K562 (cell line): ENCODE results near the gene CTPS1. TPM values are rescaled to one million over a fixed set of nuclear protein-coding genes. Genes with fewer than 3 reads are reported as not detected.

Experiments used
- ARID1B ChIP-seq: fragments of 450-650 bp; IDR thresholded peaks from 2 replicates; pipeline ENCODE4 v1.6.1; 2016; ENCODE audit warnings: antibody characterized with exemption, mild to moderate bottlenecking, inconsistent platforms
- FOXA3 ChIP-seq, 2 experiments: fragments of 450-650 bp in 1 of 2; sonication (generic) in 1 of 2; formaldehyde crosslinking; IDR thresholded peaks in 1 of 2; conservative IDR thresholded peaks in 1 of 2; 2 replicates each; pipeline versions ENCODE4 v1.4.0 to v1.8.0; 2020 to 2022; ENCODE audit warnings: mild to moderate bottlenecking in 2 of 2, missing genetic modification reagents in 1 of 2
- ILF3 ChIP-seq: fragments of 450-650 bp; IDR thresholded peaks from 2 replicates; pipeline ENCODE4 v1.6.1; 2018; ENCODE audit warnings: antibody characterized with exemption, mild to moderate bottlenecking, moderate library complexity, borderline replicate concordance
- KDM2B ChIP-seq: fragments of 250-450 bp; sonication (Bioruptor Pico); IDR thresholded peaks from 2 replicates; pipeline ENCODE4 v1.8.0; 2021; ENCODE audit warnings: mild to moderate bottlenecking, moderate library complexity
- MNT ChIP-seq, 2 experiments: fragments of 450-650 bp; conservative IDR thresholded peaks; 2 replicates each; pipeline ENCODE4 v1.6.1; 2017; ENCODE audit warnings: mild to moderate bottlenecking in 2 of 2, moderate library complexity in 2 of 2
- NONO ChIP-seq, 2 experiments: fragments of 200-400 bp in 1 of 2; fragments of 450-650 bp in 1 of 2; formaldehyde crosslinking in 1 of 2; IDR thresholded peaks; 2 replicates each; pipeline ENCODE4 v1.6.1; 2017; ENCODE audit warnings: low read depth in 2 of 2, mild to moderate bottlenecking in 2 of 2, moderate library complexity in 2 of 2, low read length in 1 of 2
- PRMT5 ChIP-seq: sonication (generic); formaldehyde crosslinking; IDR thresholded peaks from 2 replicates; pipeline ENCODE4 v1.5.0; 2020; ENCODE audit warnings: missing genetic modification reagents
- TCF3 ChIP-seq: sonication (generic); formaldehyde crosslinking; IDR thresholded peaks from 2 replicates; pipeline ENCODE4 v1.4.0; 2020; ENCODE audit warnings: mild to moderate bottlenecking, missing genetic modification reagents
- ZNF398 ChIP-seq: fragments of 250-450 bp; sonication (Bioruptor Pico); IDR thresholded peaks from 2 replicates; pipeline ENCODE4 v1.8.0; 2021; ENCODE audit warnings: moderate library complexity, mild to moderate bottlenecking, inconsistent platforms
- polyA plus RNA-seq, 8 experiments: library from polyadenylated mRNA; depleted of rRNA in 4 of 8; stranded (reverse) in 5 of 8; unstranded in 3 of 8; fragments of >200 nt; fragmentation: Nextera tagmentation in 2 of 8; fragmentation: Illumina TruSeq in 1 of 8; extraction: Ambion mirVana in 2 of 8; extraction: Trizol in 1 of 8; gene quantifications; 2 replicates each; pipeline versions ENCODE4 v1.2.1 to v1.2.3, GENCODE V29; 2011 to 2014; ENCODE audit warnings: inconsistent platforms in 1 of 8, missing spikeins in 1 of 8
- total RNA-seq, 7 experiments: library from RNA; depleted of rRNA in 6 of 7; stranded (reverse); fragments of >200 nt in 6 of 7; fragmentation: Illumina TruSeq in 2 of 7; extraction: Trizol in 2 of 7; gene quantifications; 2 replicates each; pipeline versions ENCODE4 v1.2.1 to v1.2.3, GENCODE V29; 2011 to 2021; ENCODE audit warnings: low replicate concordance in 1 of 7
- TF ChIP-seq, protein P1 (sequence below): fragments of 250-450 bp; sonication (Bioruptor Pico); IDR thresholded peaks from 2 replicates; pipeline ENCODE4 v1.8.0; 2022; ENCODE audit warnings: inconsistent platforms, mild to moderate bottlenecking, moderate library complexity, borderline replicate concordance

Gene CTPS1
- total and polyA plus RNA-seq, 9 of the 15 experiments (the other 6 are each of a cell fraction or from before 2014, with no cell fraction given): 44.4 to 164 (median 87.7) TPM

GRCh38 chr1:40979241-40980067 lies at the start of gene CTPS1 (continued):
- TF ChIP-seq KDM2B (CRISPR knock-in tag): 0 out of 2 replicates have a peak, but pooled peaks have one; percentile 48
- TF ChIP-seq ARID1B: no peak; the same call in 1 of the 2 replicates
- TF ChIP-seq, protein P1, sequence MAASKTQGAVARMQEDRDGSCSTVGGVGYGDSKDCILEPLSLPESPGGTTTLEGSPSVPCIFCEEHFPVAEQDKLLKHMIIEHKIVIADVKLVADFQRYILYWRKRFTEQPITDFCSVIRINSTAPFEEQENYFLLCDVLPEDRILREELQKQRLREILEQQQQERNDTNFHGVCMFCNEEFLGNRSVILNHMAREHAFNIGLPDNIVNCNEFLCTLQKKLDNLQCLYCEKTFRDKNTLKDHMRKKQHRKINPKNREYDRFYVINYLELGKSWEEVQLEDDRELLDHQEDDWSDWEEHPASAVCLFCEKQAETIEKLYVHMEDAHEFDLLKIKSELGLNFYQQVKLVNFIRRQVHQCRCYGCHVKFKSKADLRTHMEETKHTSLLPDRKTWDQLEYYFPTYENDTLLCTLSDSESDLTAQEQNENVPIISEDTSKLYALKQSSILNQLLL (CRISPR knock-in tag): no peak
- TF ChIP-seq ZNF398: no peak
- no peak for TF ChIP-seq PRMT5 (CRISPR knock-in tag)
- no peak for TF ChIP-seq NONO (IDR thresholded peaks at IDR 0.05; ENCODE audit: low read depth in 2 of 2, low read length in 1 of 2)
- 0 out of 2 replicates have a peak, but pooled peaks have one; percentile 16 for TF ChIP-seq TCF3
- TF ChIP-seq ILF3: no peak
- 0 out of 4 replicates have a peak, but pooled peaks of 1 of the 2 experiments have one; percentile 9 for TF ChIP-seq FOXA3 (CRISPR knock-in tag; conservative IDR thresholded peaks at IDR 0.05 in 1 of 2, IDR thresholded peaks at IDR 0.05 in 1 of 2)
- TF ChIP-seq MNT (conservative IDR thresholded peaks at IDR 0.05): peak; percentile 87 to 95
